ENCODE data around the gene AURKAIP1. TPM values are rescaled to one million over a fixed set of nuclear protein-coding genes. Genes with fewer than 3 reads are reported as not detected.

The AURKAIP1 gene
- total RNA-seq, 1 donor = 74.6 TPM

- Histone ChIP-seq H2AFZ (ENCODE audit: low read length) (no peak overlapping the region), H3K27ac (ENCODE audit: low read depth, low read length) (peak overlapping the region; percentile 73), H3K36me3 (ENCODE audit: insufficient read depth, low read length) (peaks cover 6% of the 10 kb centered on the region), H3K27me3 (ENCODE audit: insufficient read depth, low read length) (no peaks in the 10 kb centered on the region), H4K20me1 (ENCODE audit: insufficient read depth, low read length) (peaks cover 17% of the 10 kb centered on the region), H3K4me1 (ENCODE audit: insufficient read depth, low read length) (peaks cover 25% of the 10 kb centered on the region), H3K4me2 (ENCODE audit: insufficient read depth, low read length) (peak overlapping the region; percentile 92), H3K79me2 (ENCODE audit: insufficient read depth, low read length) (peaks cover 32% of the 10 kb centered on the region), H3K4me3 (ENCODE audit: insufficient read depth, low read length) (peak overlapping the region; percentile 92), H3K9me3 (ENCODE audit: low read depth, low read length) (no peaks in the 10 kb centered on the region)
- TF ChIP-seq CTCF (IDR thresholded peaks at IDR 0.05; ENCODE audit: extremely low read depth, low read depth, low read length) = no peak
- peak; percentile 85 for DNase-seq (ENCODE audit: insufficient read length, low spot score, missing footprints)
Measured at GRCh38 chr1:1373815-1374588, 1.0 kb downstream of the AURKAIP1 start.

- peaks cover 6% of the 10 kb centered on the region for H3K36me3 ChIP-seq (ENCODE audit: insufficient read depth, low read length)
- H3K9me3 ChIP-seq (ENCODE audit: low read depth, low read length) = no peaks in the 10 kb centered on the region
- no peak overlapping the region for H3K27ac ChIP-seq (ENCODE audit: low read depth, low read length)
- peaks cover 25% of the 10 kb centered on the region for H3K4me1 ChIP-seq (ENCODE audit: insufficient read depth, low read length)
- no peaks in the 10 kb centered on the region for H3K27me3 ChIP-seq (ENCODE audit: insufficient read depth, low read length)
- peaks cover 32% of the 10 kb centered on the region for H3K79me2 ChIP-seq (ENCODE audit: insufficient read depth, low read length)
- no peak overlapping the region for H3K4me3 ChIP-seq (ENCODE audit: insufficient read depth, low read length)
- H4K20me1 ChIP-seq (ENCODE audit: insufficient read depth, low read length) = peaks cover 17% of the 10 kb centered on the region
- H2AFZ ChIP-seq (ENCODE audit: low read length) = no peak overlapping the region
- no peak for TF ChIP-seq CTCF (IDR thresholded peaks at IDR 0.05; ENCODE audit: extremely low read depth, low read depth, low read length)
- DNase-seq (ENCODE audit: insufficient read length, low spot score, missing footprints) = peak; percentile 65
- no peak overlapping the region for H3K4me2 ChIP-seq (ENCODE audit: insufficient read depth, low read length)
Measured at GRCh38 chr1:1373051-1373814, 1.8 kb downstream of the AURKAIP1 start.

GRCh38 chr1:1371746-1372711, 3.0 kb downstream of the AURKAIP1 start:
- TF ChIP-seq CTCF (IDR thresholded peaks at IDR 0.05; ENCODE audit: extremely low read depth, low read depth, low read length) = peak; percentile 85
- peaks cover 25% of the 10 kb centered on the region for H3K4me1 ChIP-seq (ENCODE audit: insufficient read depth, low read length)
- H3K4me3 ChIP-seq (ENCODE audit: insufficient read depth, low read length) = peak overlapping the region; percentile 42
- H3K36me3 ChIP-seq (ENCODE audit: insufficient read depth, low read length) = peaks cover 6% of the 10 kb centered on the region
- H3K9me3 ChIP-seq (ENCODE audit: low read depth, low read length) = peaks cover 3% of the 10 kb centered on the region
- DNase-seq (ENCODE audit: insufficient read length, low spot score, missing footprints) = peak; percentile 97
- H2AFZ ChIP-seq (ENCODE audit: low read length) = no peak overlapping the region
- peaks cover 17% of the 10 kb centered on the region for H4K20me1 ChIP-seq (ENCODE audit: insufficient read depth, low read length)
- H3K79me2 ChIP-seq (ENCODE audit: insufficient read depth, low read length) = peaks cover 32% of the 10 kb centered on the region
- peak overlapping the region; percentile 61 for H3K4me2 ChIP-seq (ENCODE audit: insufficient read depth, low read length)
- no peaks in the 10 kb centered on the region for H3K27me3 ChIP-seq (ENCODE audit: insufficient read depth, low read length)
- peak overlapping the region; percentile 28 for H3K27ac ChIP-seq (ENCODE audit: low read depth, low read length)
